Measurements from ENCODE around the gene PRR5.

GRCh38 chr22:44724416-44724815 is 22.4 kb downstream of the PRR5 start:
- TF ChIP-seq POLR2A (IDR thresholded peaks at IDR 0.05; ENCODE audit: low read depth, low read length) (no peak), POLR2AphosphoS5 (IDR thresholded peaks at IDR 0.05; ENCODE audit: low read depth, low read length) (no peak), TAF1 (IDR thresholded peaks at IDR 0.05; ENCODE audit: low read depth, low read length) (no peak), POU2F2 (IDR thresholded peaks at IDR 0.05; ENCODE audit: low read depth, low read length) (no peak)

All from GM12891 (cell line).